Liver (tissue), 3 donors: ENCODE results near the gene CYB561.

Experiments used
- FOXA1 ChIP-seq: IDR thresholded peaks from 2 replicates; pipeline ENCODE4 v1.6.1; 2016; ENCODE audit warnings: antibody characterized with exemption
- RAD21 ChIP-seq, 2 donors: IDR thresholded peaks; 2 replicates each; pipeline ENCODE4 v1.6.1; 2016; ENCODE audit warnings: antibody characterized with exemption in 2 of 2, mild to moderate bottlenecking in 2 of 2
- REST ChIP-seq: IDR thresholded peaks from 2 replicates; pipeline ENCODE4 v1.6.1; 2016; ENCODE audit warnings: antibody characterized with exemption, mild to moderate bottlenecking
- SP1 ChIP-seq: IDR thresholded peaks from 2 replicates; pipeline ENCODE4 v1.6.1; 2018; ENCODE audit warnings: antibody characterized with exemption, mild to moderate bottlenecking
- YY1 ChIP-seq: IDR thresholded peaks from 2 replicates; pipeline ENCODE4 v1.6.1; 2016; ENCODE audit warnings: antibody characterized with exemption, mild to moderate bottlenecking
- TF ChIP-seq, protein P1 (sequence below): fragments of 150-350 bp; IDR thresholded peaks from 2 replicates; pipeline ENCODE4 v1.5.1; 2017; ENCODE audit warnings: improper control_type of control experiment, low read depth, low read length; ENCODE audit not compliant: missing input control
- TF ChIP-seq, protein P2 (sequence below): IDR thresholded peaks from 2 replicates; pipeline ENCODE4 v1.6.1; 2016; ENCODE audit warnings: antibody characterized with exemption
- donor health status: healthy.
- donor health status: healthy.

DNA sequence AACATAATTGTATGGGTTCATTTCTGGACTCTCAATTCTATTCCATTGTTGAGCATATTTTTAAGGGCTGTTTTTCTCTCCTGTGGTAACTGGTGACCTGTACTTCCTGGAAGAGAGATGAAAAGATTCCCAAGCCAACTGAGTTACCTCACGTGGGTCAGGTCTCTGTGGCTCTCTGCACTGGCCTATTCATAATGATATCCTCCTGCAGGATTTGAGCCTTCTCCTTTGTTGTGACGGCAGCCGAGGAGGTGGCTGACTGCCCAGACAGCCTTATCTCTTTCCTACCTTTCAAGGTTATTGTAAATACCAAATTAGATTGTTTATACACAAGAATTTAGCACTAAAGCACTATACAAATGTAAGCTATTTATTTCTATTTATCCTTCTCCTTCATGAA, 28.1 kb upstream of the CYB561 start:
- TF ChIP-seq, protein P1, sequence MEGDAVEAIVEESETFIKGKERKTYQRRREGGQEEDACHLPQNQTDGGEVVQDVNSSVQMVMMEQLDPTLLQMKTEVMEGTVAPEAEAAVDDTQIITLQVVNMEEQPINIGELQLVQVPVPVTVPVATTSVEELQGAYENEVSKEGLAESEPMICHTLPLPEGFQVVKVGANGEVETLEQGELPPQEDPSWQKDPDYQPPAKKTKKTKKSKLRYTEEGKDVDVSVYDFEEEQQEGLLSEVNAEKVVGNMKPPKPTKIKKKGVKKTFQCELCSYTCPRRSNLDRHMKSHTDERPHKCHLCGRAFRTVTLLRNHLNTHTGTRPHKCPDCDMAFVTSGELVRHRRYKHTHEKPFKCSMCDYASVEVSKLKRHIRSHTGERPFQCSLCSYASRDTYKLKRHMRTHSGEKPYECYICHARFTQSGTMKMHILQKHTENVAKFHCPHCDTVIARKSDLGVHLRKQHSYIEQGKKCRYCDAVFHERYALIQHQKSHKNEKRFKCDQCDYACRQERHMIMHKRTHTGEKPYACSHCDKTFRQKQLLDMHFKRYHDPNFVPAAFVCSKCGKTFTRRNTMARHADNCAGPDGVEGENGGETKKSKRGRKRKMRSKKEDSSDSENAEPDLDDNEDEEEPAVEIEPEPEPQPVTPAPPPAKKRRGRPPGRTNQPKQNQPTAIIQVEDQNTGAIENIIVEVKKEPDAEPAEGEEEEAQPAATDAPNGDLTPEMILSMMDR, result no peak
- TF ChIP-seq REST (no peak), YY1 (no peak), SP1 (no peak), FOXA1 (no peak), RAD21 (IDR thresholded peaks at IDR 0.05) (no peak)
- TF ChIP-seq, protein P2, sequence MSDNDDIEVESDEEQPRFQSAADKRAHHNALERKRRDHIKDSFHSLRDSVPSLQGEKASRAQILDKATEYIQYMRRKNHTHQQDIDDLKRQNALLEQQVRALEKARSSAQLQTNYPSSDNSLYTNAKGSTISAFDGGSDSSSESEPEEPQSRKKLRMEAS, result no peak
